HL-60 (cell line): ENCODE results near the gene PTPRT.

Experiments
- DNase-seq, 2 experiments: peaks; one replicate each; pipeline ENCODE4 v3.0.0-alpha.2; 2010 to 2020; ENCODE audit warnings: low read depth in 1 of 2, low spot score in 1 of 2
- H3K27ac ChIP-seq: fragments of 250-450 bp; sonication (Bioruptor Pico); replicated peaks from 2 replicates; pipeline ENCODE4 v1.5.1; 2020; ENCODE audit warnings: mild to moderate bottlenecking, moderate library complexity
- H3K27me3 ChIP-seq: fragments of 250-450 bp; sonication (Bioruptor Pico); 2 replicates; pipeline ENCODE4 v1.5.1; 2021; ENCODE audit warnings: mild to moderate bottlenecking, moderate library complexity; ENCODE audit not compliant: insufficient read depth, poor library complexity, severe bottlenecking
- H3K4me3 ChIP-seq: replicated peaks from 2 replicates; pipeline ENCODE4 v1.5.1; 2011; ENCODE audit warnings: mild to moderate bottlenecking, control low read depth, low read length; ENCODE audit not compliant: insufficient read depth
- CTCF ChIP-seq: IDR thresholded peaks from one replicate; pipeline ENCODE4 v1.5.1; 2011; ENCODE audit warnings: low read length, control low read depth, inconsistent platforms; ENCODE audit not compliant: insufficient read depth
- GABPA ChIP-seq: IDR thresholded peaks from 2 replicates; pipeline ENCODE4 v1.6.1; 2012; ENCODE audit warnings: low read depth
- POLR2AphosphoS5 ChIP-seq: IDR thresholded peaks from 2 replicates; pipeline ENCODE4 v1.6.1; 2012; ENCODE audit warnings: low read depth
- REST ChIP-seq: IDR thresholded peaks from 2 replicates; pipeline ENCODE4 v1.6.1; 2012; ENCODE audit warnings: low read depth; ENCODE audit not compliant: insufficient replicate concordance
- SPI1 ChIP-seq: IDR thresholded peaks from 2 replicates; pipeline ENCODE4 v1.6.1; 2012; ENCODE audit warnings: low read depth, mild to moderate bottlenecking, borderline replicate concordance

Gene PTPRT

GRCh38 chr20:43220612-43221011, 30.9 kb upstream of the PTPRT start:
- DNase-seq = no peak
- Histone ChIP-seq H3K4me3 (no peak overlapping the region), H3K27ac (no peak overlapping the region), H3K27me3 (no peaks in the 10 kb centered on the region)
- TF ChIP-seq SPI1 (no peak), CTCF (no peak), POLR2AphosphoS5 (no peak), REST (no peak), GABPA (no peak)

- TF ChIP-seq REST = no peak
- no peak for TF ChIP-seq CTCF
- TF ChIP-seq GABPA = no peak
- TF ChIP-seq POLR2AphosphoS5 = no peak
- no peak for TF ChIP-seq SPI1
Observed at GRCh38 chr20:43210901-43211300, 21.2 kb upstream of the PTPRT start.

GRCh38 chr20:43209831-43210230, 20.1 kb upstream of the PTPRT start:
- Histone ChIP-seq H3K27ac (no peak overlapping the region), H3K4me3 (no peak overlapping the region), H3K27me3 (no peaks in the 10 kb centered on the region)
- DNase-seq = no peak
- no peak for TF ChIP-seq GABPA
- TF ChIP-seq REST = no peak
- no peak for TF ChIP-seq CTCF
- TF ChIP-seq POLR2AphosphoS5 = no peak
- TF ChIP-seq SPI1 = no peak

More at GRCh38 chr20:43210901-43211300, 21.2 kb upstream of the PTPRT start:
- Histone ChIP-seq H3K4me3 (no peak overlapping the region), H3K27me3 (no peaks in the 10 kb centered on the region), H3K27ac (no peak overlapping the region)
- no peak for DNase-seq
